ENCODE data around the gene GPC5. TPM values are rescaled to one million over a fixed set of nuclear protein-coding genes. Genes with fewer than 3 reads are reported as not detected.
A peak's percentile ranks its signal among the peaks of the same experiment; 100 is the strongest.

Gene GPC5
- total RNA-seq, 1 experiment from 2014 or later: not detected

- H3K27me3 ChIP-seq (replicated peaks): no peaks in the 10 kb centered on the region
- no peaks in the 10 kb centered on the region for H3K4me1 ChIP-seq (replicated peaks)
- H3K9me3 ChIP-seq (replicated peaks): 0 out of 2 replicates have a peak, but pooled peaks cover 2% of the 10 kb centered on the region
- H3K4me3 ChIP-seq: no peak overlapping the region
- no peak overlapping the region for H3K27ac ChIP-seq
- no peaks in the 10 kb centered on the region for H3K36me3 ChIP-seq
- DNase-seq (ENCODE audit: low read depth in 1 of 2, low spot score in 2 of 2): no peak
Observed at GRCh38 chr13:92097337-92097903, 699.0 kb downstream of the GPC5 start.

- no peak overlapping the region for H3K27ac ChIP-seq
Observed at GRCh38 chr13:92101801-92102200, 703.4 kb downstream of the GPC5 start.

GRCh38 chr13:92103689-92104153 lies 705.3 kb downstream of the GPC5 start:
- no peak for DNase-seq (ENCODE audit: low read depth in 1 of 2, low spot score in 2 of 2)
- Histone ChIP-seq H3K9me3 (replicated peaks) (0 out of 2 replicates have a peak, but pooled peaks cover 2% of the 10 kb centered on the region), H3K27me3 (replicated peaks) (no peaks in the 10 kb centered on the region), H3K36me3 (no peaks in the 10 kb centered on the region), H3K27ac (no peak overlapping the region), H3K4me3 (no peak overlapping the region), H3K4me1 (replicated peaks) (no peaks in the 10 kb centered on the region)

More at GRCh38 chr13:92101801-92102200, 703.4 kb downstream of the GPC5 start:
- H3K36me3 ChIP-seq: no peaks in the 10 kb centered on the region
- H3K9me3 ChIP-seq (replicated peaks): 0 out of 2 replicates have a peak, but pooled peaks cover 2% of the 10 kb centered on the region
- DNase-seq (ENCODE audit: low read depth in 1 of 2, low spot score in 2 of 2): no peak
- no peaks in the 10 kb centered on the region for H3K27me3 ChIP-seq (replicated peaks)
- H3K4me3 ChIP-seq: no peak overlapping the region
- H3K4me1 ChIP-seq (replicated peaks): no peaks in the 10 kb centered on the region

- H3K27me3 ChIP-seq (replicated peaks): no peaks in the 10 kb centered on the region
- no peaks in the 10 kb centered on the region for H3K4me1 ChIP-seq (replicated peaks)
- no peaks in the 10 kb centered on the region for H3K36me3 ChIP-seq
- H3K9me3 ChIP-seq (replicated peaks): no peaks in the 10 kb centered on the region
- no peak overlapping the region for H3K27ac ChIP-seq
- no peak for DNase-seq (ENCODE audit: low read depth in 1 of 2, low spot score in 2 of 2)
- H3K4me3 ChIP-seq: no peak overlapping the region
Observed at GRCh38 chr13:92122186-92122853, 723.9 kb downstream of the GPC5 start.

- Histone ChIP-seq H3K27me3 (replicated peaks) (no peaks in the 10 kb centered on the region), H3K9me3 (replicated peaks) (no peaks in the 10 kb centered on the region), H3K4me3 (no peak overlapping the region), H3K36me3 (no peaks in the 10 kb centered on the region), H3K27ac (no peak overlapping the region), H3K4me1 (replicated peaks) (no peaks in the 10 kb centered on the region)
- no peak for DNase-seq (ENCODE audit: low read depth in 1 of 2, low spot score in 2 of 2)
Observed at GRCh38 chr13:92126399-92126798, 728.0 kb downstream of the GPC5 start.

- no peaks in the 10 kb centered on the region for H3K4me1 ChIP-seq (replicated peaks)
- H3K27me3 ChIP-seq (replicated peaks): 0 out of 2 replicates have a peak, but pooled peaks cover 3% of the 10 kb centered on the region
- no peak overlapping the region for H3K27ac ChIP-seq
- no peaks in the 10 kb centered on the region for H3K9me3 ChIP-seq (replicated peaks)
- H3K4me3 ChIP-seq: no peak overlapping the region
- no peaks in the 10 kb centered on the region for H3K36me3 ChIP-seq
- no peak for DNase-seq (ENCODE audit: low read depth in 1 of 2, low spot score in 2 of 2)
Observed at GRCh38 chr13:92135509-92135908, 737.1 kb downstream of the GPC5 start.

GRCh38 chr13:92136449-92137155 lies 738.2 kb downstream of the GPC5 start:
- Histone ChIP-seq H3K36me3 (no peaks in the 10 kb centered on the region), H3K27ac (no peak overlapping the region), H3K4me3 (no peak overlapping the region), H3K27me3 (replicated peaks) (0 out of 2 replicates have a peak, but pooled peaks cover 3% of the 10 kb centered on the region), H3K9me3 (replicated peaks) (no peaks in the 10 kb centered on the region), H3K4me1 (replicated peaks) (no peaks in the 10 kb centered on the region)
- DNase-seq (ENCODE audit: low read depth in 1 of 2, low spot score in 2 of 2): no peak

- no peak overlapping the region for H3K4me3 ChIP-seq
- no peak for DNase-seq (ENCODE audit: low read depth in 1 of 2, low spot score in 2 of 2)
- 0 out of 2 replicates have a peak, but pooled peaks cover 3% of the 10 kb centered on the region for H3K27me3 ChIP-seq (replicated peaks)
- H3K36me3 ChIP-seq: no peaks in the 10 kb centered on the region
- H3K9me3 ChIP-seq (replicated peaks): no peaks in the 10 kb centered on the region
- H3K27ac ChIP-seq: no peak overlapping the region
- no peaks in the 10 kb centered on the region for H3K4me1 ChIP-seq (replicated peaks)
Observed at GRCh38 chr13:92137520-92137919, 739.1 kb downstream of the GPC5 start.

- no peak for DNase-seq (ENCODE audit: low read depth in 1 of 2, low spot score in 2 of 2)
- 0 out of 2 replicates have a peak, but pooled peaks cover 3% of the 10 kb centered on the region for H3K27me3 ChIP-seq (replicated peaks)
- H3K36me3 ChIP-seq: no peaks in the 10 kb centered on the region
- no peak overlapping the region for H3K4me3 ChIP-seq
- H3K9me3 ChIP-seq (replicated peaks): no peaks in the 10 kb centered on the region
- H3K4me1 ChIP-seq (replicated peaks): no peaks in the 10 kb centered on the region
- H3K27ac ChIP-seq: no peak overlapping the region
Observed at GRCh38 chr13:92143766-92144165, 745.3 kb downstream of the GPC5 start.

- DNase-seq (ENCODE audit: low read depth in 1 of 2, low spot score in 2 of 2): no peak
- Histone ChIP-seq H3K36me3 (no peaks in the 10 kb centered on the region), H3K9me3 (replicated peaks) (no peaks in the 10 kb centered on the region), H3K4me1 (replicated peaks) (no peaks in the 10 kb centered on the region), H3K4me3 (no peak overlapping the region), H3K27me3 (replicated peaks) (no peaks in the 10 kb centered on the region), H3K27ac (no peak overlapping the region)
Observed at GRCh38 chr13:92150606-92151005, 752.2 kb downstream of the GPC5 start.

GRCh38 chr13:92158346-92158745 lies 759.9 kb downstream of the GPC5 start:
- Histone ChIP-seq H3K9me3 (replicated peaks) (no peaks in the 10 kb centered on the region), H3K36me3 (no peaks in the 10 kb centered on the region), H3K4me1 (replicated peaks) (peaks cover 6% of the 10 kb centered on the region; the same call in 1 of the 2 replicates), H3K4me3 (no peak overlapping the region), H3K27ac (no peak overlapping the region), H3K27me3 (replicated peaks) (no peaks in the 10 kb centered on the region)
- peak in 1 of 2 experiments; percentile 24 for DNase-seq (ENCODE audit: low read depth in 1 of 2, low spot score in 2 of 2)

- H3K4me3 ChIP-seq: no peak overlapping the region
- DNase-seq (ENCODE audit: low read depth in 1 of 2, low spot score in 2 of 2): no peak
Observed at GRCh38 chr13:92164822-92165221, 766.4 kb downstream of the GPC5 start.

GRCh38 chr13:92172191-92172590 lies 773.8 kb downstream of the GPC5 start:
- Histone ChIP-seq H3K9me3 (replicated peaks) (no peaks in the 10 kb centered on the region), H3K4me3 (no peak overlapping the region), H3K4me1 (replicated peaks) (no peaks in the 10 kb centered on the region), H3K36me3 (no peaks in the 10 kb centered on the region), H3K27ac (no peak overlapping the region), H3K27me3 (replicated peaks) (no peaks in the 10 kb centered on the region)
- no peak for DNase-seq (ENCODE audit: low read depth in 1 of 2, low spot score in 2 of 2)

More at GRCh38 chr13:92164822-92165221, 766.4 kb downstream of the GPC5 start:
- H3K27me3 ChIP-seq (replicated peaks): 0 out of 2 replicates have a peak, but pooled peaks cover 6% of the 10 kb centered on the region
- H3K9me3 ChIP-seq (replicated peaks): no peaks in the 10 kb centered on the region
- H3K27ac ChIP-seq: no peak overlapping the region
- no peaks in the 10 kb centered on the region for H3K4me1 ChIP-seq (replicated peaks)
- H3K36me3 ChIP-seq: no peaks in the 10 kb centered on the region

- Histone ChIP-seq H3K4me1 (replicated peaks) (no peaks in the 10 kb centered on the region), H3K27ac (no peak overlapping the region)
- DNase-seq (ENCODE audit: low read depth in 1 of 2, low spot score in 2 of 2): no peak
Observed at GRCh38 chr13:92173254-92173653, 774.8 kb downstream of the GPC5 start.

More at GRCh38 chr13:92173254-92173653, 774.8 kb downstream of the GPC5 start:
- H3K4me3 ChIP-seq: no peak overlapping the region
- no peaks in the 10 kb centered on the region for H3K36me3 ChIP-seq
- no peaks in the 10 kb centered on the region for H3K9me3 ChIP-seq (replicated peaks)
- no peaks in the 10 kb centered on the region; the same call in 1 of the 2 replicates for H3K27me3 ChIP-seq (replicated peaks)

Data from SJSA1 (cell line).